ENCODE results near the gene HOXA7. TPM values are rescaled to one million over a fixed set of nuclear protein-coding genes. Genes with fewer than 3 reads are reported as not detected.

HOXA7 gene
- total RNA-seq, 1 donor: 3.6 TPM

GRCh38 chr7:27180431-27181420 is 24.3 kb upstream of the HOXA7 start:
- Histone ChIP-seq H3K4me1 (ENCODE audit: insufficient read depth, low read length) (peaks cover 57% of the 10 kb centered on the region), H3K36me3 (ENCODE audit: insufficient read depth, low read length) (peaks cover 8% of the 10 kb centered on the region), H3K79me2 (ENCODE audit: insufficient read depth, low read length) (peaks cover 96% of the 10 kb centered on the region), H3K4me3 (ENCODE audit: insufficient read depth, low read length) (peak overlapping the region; percentile 75), H3K9me3 (ENCODE audit: low read depth, low read length) (no peaks in the 10 kb centered on the region), H4K20me1 (ENCODE audit: insufficient read depth, low read length) (no peaks in the 10 kb centered on the region), H3K27me3 (ENCODE audit: insufficient read depth, low read length) (no peaks in the 10 kb centered on the region), H3K27ac (ENCODE audit: low read depth, low read length) (peak overlapping the region; percentile 76), H2AFZ (ENCODE audit: low read length) (peak overlapping the region; percentile 75), H3K4me2 (ENCODE audit: insufficient read depth, low read length) (peak overlapping the region; percentile 99)
- no peak for TF ChIP-seq CTCF (IDR thresholded peaks at IDR 0.05; ENCODE audit: extremely low read depth, low read depth, low read length)
- DNase-seq (ENCODE audit: insufficient read length, low spot score, missing footprints): peak; percentile 86

- Histone ChIP-seq H3K27me3 (ENCODE audit: insufficient read depth, low read length) (no peaks in the 10 kb centered on the region), H3K36me3 (ENCODE audit: insufficient read depth, low read length) (peaks cover 8% of the 10 kb centered on the region), H3K4me1 (ENCODE audit: insufficient read depth, low read length) (peaks cover 67% of the 10 kb centered on the region), H3K4me2 (ENCODE audit: insufficient read depth, low read length) (peak overlapping the region; percentile 99), H3K79me2 (ENCODE audit: insufficient read depth, low read length) (peaks cover 98% of the 10 kb centered on the region), H2AFZ (ENCODE audit: low read length) (peak overlapping the region; percentile 75), H3K4me3 (ENCODE audit: insufficient read depth, low read length) (peak overlapping the region; percentile 75), H3K9me3 (ENCODE audit: low read depth, low read length) (no peaks in the 10 kb centered on the region), H3K27ac (ENCODE audit: low read depth, low read length) (peak overlapping the region; percentile 76), H4K20me1 (ENCODE audit: insufficient read depth, low read length) (no peaks in the 10 kb centered on the region)
- peak; percentile 85 for TF ChIP-seq CTCF (IDR thresholded peaks at IDR 0.05; ENCODE audit: extremely low read depth, low read depth, low read length)
- DNase-seq (ENCODE audit: insufficient read length, low spot score, missing footprints): peak; percentile 96
Observed at GRCh38 chr7:27179503-27180430, 23.3 kb upstream of the HOXA7 start.

GRCh38 chr7:27179030-27179429 is 22.6 kb upstream of the HOXA7 start:
- Histone ChIP-seq H3K27ac (ENCODE audit: low read depth, low read length) (peak overlapping the region; percentile 76), H4K20me1 (ENCODE audit: insufficient read depth, low read length) (no peaks in the 10 kb centered on the region), H3K4me3 (ENCODE audit: insufficient read depth, low read length) (peak overlapping the region; percentile 75), H3K36me3 (ENCODE audit: insufficient read depth, low read length) (peaks cover 8% of the 10 kb centered on the region), H3K4me1 (ENCODE audit: insufficient read depth, low read length) (peaks cover 71% of the 10 kb centered on the region), H3K27me3 (ENCODE audit: insufficient read depth, low read length) (no peaks in the 10 kb centered on the region), H3K79me2 (ENCODE audit: insufficient read depth, low read length) (peaks cover 98% of the 10 kb centered on the region), H3K9me3 (ENCODE audit: low read depth, low read length) (no peaks in the 10 kb centered on the region), H3K4me2 (ENCODE audit: insufficient read depth, low read length) (peak overlapping the region; percentile 99), H2AFZ (ENCODE audit: low read length) (no peak overlapping the region)
- TF ChIP-seq CTCF (IDR thresholded peaks at IDR 0.05; ENCODE audit: extremely low read depth, low read depth, low read length): no peak
- peak; percentile 88 for DNase-seq (ENCODE audit: insufficient read length, low spot score, missing footprints)
